ENCODE results near the gene BPTF. TPM values are rescaled to one million over a fixed set of nuclear protein-coding genes. Genes with fewer than 3 reads are reported as not detected.
"Not testable (repeated sequence)": the region's sequence is repeated elsewhere in the genome, so short reads cannot be mapped to it uniquely, and the experiment has no call there.

The BPTF gene
- total and polyA plus RNA-seq, 2 donors (not counting 1 experiment from before 2014, with no cell fraction given) = 71.9 to 390 TPM

- no peaks in the 10 kb centered on the region for H3K36me3 ChIP-seq (replicated peaks in 1 of 2; ENCODE audit: control extremely low read depth in 1 of 2, control insufficient read depth in 1 of 2, extremely low read depth in 1 of 2, insufficient read depth in 2 of 2, low read length in 1 of 2)
- no peak overlapping the region for H3K27ac ChIP-seq (ENCODE audit: low read length in 2 of 2)
- no peaks in the 10 kb centered on the region for H3K9me3 ChIP-seq (ENCODE audit: control extremely low read depth in 1 of 3, control insufficient read depth in 2 of 3, insufficient read depth in 1 of 3, low read length in 2 of 3)
- intact Hi-C loops (cut with micrococcal nuclease) = no loop called here
- H3K4me3 ChIP-seq (ENCODE audit: control extremely low read depth in 1 of 5, extremely low read depth in 1 of 5, insufficient read depth in 1 of 5, low read depth in 2 of 5, low read length in 4 of 5) = no peak overlapping the region
- no peak overlapping the region for H3K27ac Mint-ChIP-seq
- H3K27me3 ChIP-seq (replicated peaks in 1 of 4; ENCODE audit: control extremely low read depth in 1 of 4, control insufficient read depth in 3 of 4, insufficient read depth in 4 of 4, low read length in 3 of 4) = peaks cover 0 to 3% (median 0%) of the 10 kb centered on the region in 4 experiments
- H3K9ac ChIP-seq (ENCODE audit: low read length) = no peak overlapping the region
- DNase-seq (no peak), ATAC-seq (ENCODE audit: low read depth) (no peak)
- TF ChIP-seq, protein P1, sequence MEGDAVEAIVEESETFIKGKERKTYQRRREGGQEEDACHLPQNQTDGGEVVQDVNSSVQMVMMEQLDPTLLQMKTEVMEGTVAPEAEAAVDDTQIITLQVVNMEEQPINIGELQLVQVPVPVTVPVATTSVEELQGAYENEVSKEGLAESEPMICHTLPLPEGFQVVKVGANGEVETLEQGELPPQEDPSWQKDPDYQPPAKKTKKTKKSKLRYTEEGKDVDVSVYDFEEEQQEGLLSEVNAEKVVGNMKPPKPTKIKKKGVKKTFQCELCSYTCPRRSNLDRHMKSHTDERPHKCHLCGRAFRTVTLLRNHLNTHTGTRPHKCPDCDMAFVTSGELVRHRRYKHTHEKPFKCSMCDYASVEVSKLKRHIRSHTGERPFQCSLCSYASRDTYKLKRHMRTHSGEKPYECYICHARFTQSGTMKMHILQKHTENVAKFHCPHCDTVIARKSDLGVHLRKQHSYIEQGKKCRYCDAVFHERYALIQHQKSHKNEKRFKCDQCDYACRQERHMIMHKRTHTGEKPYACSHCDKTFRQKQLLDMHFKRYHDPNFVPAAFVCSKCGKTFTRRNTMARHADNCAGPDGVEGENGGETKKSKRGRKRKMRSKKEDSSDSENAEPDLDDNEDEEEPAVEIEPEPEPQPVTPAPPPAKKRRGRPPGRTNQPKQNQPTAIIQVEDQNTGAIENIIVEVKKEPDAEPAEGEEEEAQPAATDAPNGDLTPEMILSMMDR (IDR thresholded peaks at IDR 0.05) = no peak
- no peak for TF ChIP-seq EZH2 (IDR thresholded peaks at IDR 0.05; ENCODE audit: borderline replicate concordance, insufficient read depth, low read depth, low read length, poor library complexity, severe bottlenecking)
- CTCF ChIA-PET = interaction anchor here (1.2 kb wide), 1 partner anchor 12 kb away, joined by 3 read pairs; no protein-coding TSS in a partner anchor
- peaks cover 12% of the 10 kb centered on the region for H3K4me1 Mint-ChIP-seq
- H3K79me2 ChIP-seq (ENCODE audit: control insufficient read depth, insufficient read depth, low read length) = no peaks in the 10 kb centered on the region
- POLR2A ChIA-PET = interaction anchor here (0.6 kb wide), 1 partner anchor 21 kb away, joined by 3 read pairs; no protein-coding TSS in a partner anchor
- no peak overlapping the region for H3K4me3 Mint-ChIP-seq
- no peak overlapping the region for H3K4me2 ChIP-seq (replicated peaks; ENCODE audit: low read depth, low read length, poor library complexity, severe bottlenecking)
- H3K27me3 Mint-ChIP-seq = no peaks in the 10 kb centered on the region
- peaks cover 8 to 12% of the 10 kb centered on the region in 2 donors for H3K4me1 ChIP-seq (ENCODE audit: control insufficient read depth in 2 of 2, insufficient read depth in 2 of 2, low read length in 2 of 2)
- 95% methylated on average over 10 of the region's 11 CpGs for WGBS (ENCODE audit: insufficient coverage)
- H2AFZ ChIP-seq (ENCODE audit: insufficient read depth, low read depth, low read length, poor library complexity, severe bottlenecking) = no peak overlapping the region
- H4K20me1 ChIP-seq (ENCODE audit: control insufficient read depth, insufficient read depth, low read length, poor library complexity, severe bottlenecking) = no peaks in the 10 kb centered on the region
- H3K9me3 Mint-ChIP-seq (ENCODE audit: insufficient read depth) = no peaks in the 10 kb centered on the region
Measured at GRCh38 chr17:68015081-68015723, 189.9 kb downstream of the BPTF start.

- Histone ChIP-seq H3K4me3 (ENCODE audit: control extremely low read depth in 1 of 5, extremely low read depth in 1 of 5, insufficient read depth in 1 of 5, low read depth in 2 of 5, low read length in 4 of 5) (no peak overlapping the region), H3K4me2 (replicated peaks; ENCODE audit: low read depth, low read length, poor library complexity, severe bottlenecking) (no peak overlapping the region), H3K36me3 (replicated peaks in 1 of 2; ENCODE audit: control extremely low read depth in 1 of 2, control insufficient read depth in 1 of 2, extremely low read depth in 1 of 2, insufficient read depth in 2 of 2, low read length in 1 of 2) (no peaks in the 10 kb centered on the region), H3K27ac (ENCODE audit: low read length in 2 of 2) (no peak overlapping the region), H2AFZ (ENCODE audit: insufficient read depth, low read depth, low read length, poor library complexity, severe bottlenecking) (no peak overlapping the region), H3K79me2 (ENCODE audit: control insufficient read depth, insufficient read depth, low read length) (no peaks in the 10 kb centered on the region), H3K27me3 (replicated peaks in 1 of 4; ENCODE audit: control extremely low read depth in 1 of 4, control insufficient read depth in 3 of 4, insufficient read depth in 4 of 4, low read length in 3 of 4) (no peaks in the 10 kb centered on the region), H3K9ac (ENCODE audit: low read length) (no peak overlapping the region), H3K4me1 (ENCODE audit: control insufficient read depth in 2 of 2, insufficient read depth in 2 of 2, low read length in 2 of 2) (peaks cover 7 to 14% of the 10 kb centered on the region in 2 donors), H3K9me3 (ENCODE audit: control extremely low read depth in 1 of 3, control insufficient read depth in 2 of 3, insufficient read depth in 1 of 3, low read length in 2 of 3) (peaks cover 0 to 5% (median 0%) of the 10 kb centered on the region in 3 donors), H4K20me1 (ENCODE audit: control insufficient read depth, insufficient read depth, low read length, poor library complexity, severe bottlenecking) (no peaks in the 10 kb centered on the region)
- Mint-ChIP-seq H3K27ac (no peak overlapping the region), H3K9me3 (ENCODE audit: insufficient read depth) (no peaks in the 10 kb centered on the region), H3K4me1 (peaks cover 17% of the 10 kb centered on the region), H3K4me3 (no peak overlapping the region), H3K27me3 (no peaks in the 10 kb centered on the region)
- intact Hi-C loops (cut with micrococcal nuclease) = no loop called here
- ATAC-seq (ENCODE audit: low read depth) (no peak), DNase-seq (no peak)
- CTCF ChIA-PET = interaction anchor here (1.5 kb wide), 1 partner anchor 9 kb away, joined by 5 read pairs; no protein-coding TSS in a partner anchor
- WGBS (ENCODE audit: insufficient coverage) = no CpG with 5 or more reads among the region's 2 CpGs
- POLR2A ChIA-PET = no interaction called here
- TF ChIP-seq EZH2 (IDR thresholded peaks at IDR 0.05; ENCODE audit: borderline replicate concordance, insufficient read depth, low read depth, low read length, poor library complexity, severe bottlenecking) = no peak
- TF ChIP-seq, protein P1 (IDR thresholded peaks at IDR 0.05) = no peak
Measured at GRCh38 chr17:68016838-68017237, 191.5 kb downstream of the BPTF start.

GRCh38 chr17:68018493-68018892, 193.2 kb downstream of the BPTF start:
- H2AFZ ChIP-seq (ENCODE audit: insufficient read depth, low read depth, low read length, poor library complexity, severe bottlenecking); H3K9me3 ChIP-seq (ENCODE audit: control extremely low read depth in 1 of 3, control insufficient read depth in 2 of 3, insufficient read depth in 1 of 3, low read length in 2 of 3); H3K27me3 ChIP-seq (replicated peaks in 1 of 4; ENCODE audit: control extremely low read depth in 1 of 4, control insufficient read depth in 3 of 4, insufficient read depth in 4 of 4, low read length in 3 of 4); H3K27ac Mint-ChIP-seq; H3K27ac ChIP-seq (ENCODE audit: low read length in 2 of 2); ATAC-seq (ENCODE audit: low read depth); intact Hi-C loops (cut with micrococcal nuclease); POLR2A ChIA-PET; H3K4me3 Mint-ChIP-seq; H4K20me1 ChIP-seq (ENCODE audit: control insufficient read depth, insufficient read depth, low read length, poor library complexity, severe bottlenecking); H3K79me2 ChIP-seq (ENCODE audit: control insufficient read depth, insufficient read depth, low read length); DNase-seq; H3K9ac ChIP-seq (ENCODE audit: low read length); H3K9me3 Mint-ChIP-seq (ENCODE audit: insufficient read depth); H3K4me3 ChIP-seq (ENCODE audit: control extremely low read depth in 1 of 5, extremely low read depth in 1 of 5, insufficient read depth in 1 of 5, low read depth in 2 of 5, low read length in 4 of 5); H3K4me2 ChIP-seq (replicated peaks; ENCODE audit: low read depth, low read length, poor library complexity, severe bottlenecking); H3K27me3 Mint-ChIP-seq; H3K36me3 ChIP-seq (replicated peaks in 1 of 2; ENCODE audit: control extremely low read depth in 1 of 2, control insufficient read depth in 1 of 2, extremely low read depth in 1 of 2, insufficient read depth in 2 of 2, low read length in 1 of 2): not testable (repeated sequence)
- H3K4me1 ChIP-seq (ENCODE audit: control insufficient read depth in 2 of 2, insufficient read depth in 2 of 2, low read length in 2 of 2) = peaks cover 7 to 14% of the 10 kb centered on the region in 2 donors
- H3K4me1 Mint-ChIP-seq = peaks cover 18% of the 10 kb centered on the region
- CTCF ChIA-PET = interaction anchor here (2.1 to 2.5 kb wide), 2 partner anchors 8 to 23 kb away, joined by 5 to 16 read pairs; partner anchors contain the start of gene C17orf58
- WGBS (ENCODE audit: insufficient coverage) = 94% methylated on average over 16 of the region's 21 CpGs

All from B cell (primary cell).